HepG2 (cell line): ENCODE measurements around the gene TMEM61. TPM values are rescaled to one million over a fixed set of nuclear protein-coding genes. Genes with fewer than 3 reads are reported as not detected.

Experiments
- NR2F2 ChIP-seq: IDR thresholded peaks from 2 replicates; pipeline ENCODE4 v1.6.1; 2012; ENCODE audit warnings: low read depth, inconsistent platforms, borderline replicate concordance
- PITX1 ChIP-seq: sonication (generic); formaldehyde crosslinking; IDR thresholded peaks from 2 replicates; pipeline ENCODE4 v1.5.1; 2020; ENCODE audit warnings: mild to moderate bottlenecking, missing genetic modification reagents
- RXRB ChIP-seq: IDR thresholded peaks from 2 replicates; pipeline ENCODE4 v1.6.1; 2016; ENCODE audit warnings: borderline replicate concordance, missing genetic modification reagents, missing compliant biosample characterization
- SMAD1 ChIP-seq: sonication (generic); formaldehyde crosslinking; IDR thresholded peaks from 2 replicates; pipeline ENCODE4 v1.4.0; 2020; ENCODE audit warnings: missing genetic modification reagents, low read depth, mild to moderate bottlenecking, borderline replicate concordance
- SMC3 ChIP-seq: IDR thresholded peaks from 2 replicates; pipeline ENCODE4 v1.6.1; 2011; ENCODE audit warnings: low read length, improper control_type of control experiment
- SOX5 ChIP-seq: IDR thresholded peaks from 2 replicates; pipeline ENCODE4 v1.6.1; 2016; ENCODE audit warnings: borderline replicate concordance
- ZSCAN21 ChIP-seq: sonication (generic); formaldehyde crosslinking; IDR thresholded peaks from 2 replicates; pipeline ENCODE4 v1.8.0; 2022; ENCODE audit warnings: mild to moderate bottlenecking, missing genetic modification reagents, moderate library complexity, borderline replicate concordance
- polyA plus RNA-seq, 8 experiments: library from polyadenylated mRNA; depleted of rRNA in 3 of 8; stranded (reverse) in 7 of 8; unstranded in 1 of 8; fragments of >200 nt; fragmentation: Illumina TruSeq in 4 of 8; extraction: Trizol in 4 of 8; gene quantifications; 2 replicates each; pipeline versions ENCODE4 v1.2.1 to v1.2.3, GENCODE V29; 2011 to 2016; ENCODE audit warnings: low read depth in 4 of 8, missing spikeins in 1 of 8, mixed read lengths in 1 of 8; ENCODE audit not compliant: insufficient read depth in 1 of 8
- total RNA-seq, 5 experiments: library from RNA; depleted of rRNA; stranded (reverse); fragments of >200 nt; fragmentation: Illumina TruSeq; extraction: Trizol; gene quantifications; 2 replicates each; pipeline ENCODE4 v1.2.3, GENCODE V29; 2016; ENCODE audit warnings: low read depth in 1 of 5
- TF ChIP-seq, protein P1 (sequence below): sonication (generic); formaldehyde crosslinking; IDR thresholded peaks from 2 replicates; pipeline ENCODE4 v1.9.0; 2022; ENCODE audit warnings: missing genetic modification reagents, mild to moderate bottlenecking, borderline replicate concordance
- TF ChIP-seq, protein P2 (sequence below): sonication (generic); formaldehyde crosslinking; IDR thresholded peaks from 2 replicates; pipeline ENCODE4 v1.4.0; 2020; ENCODE audit warnings: missing genetic modification reagents
- TF ChIP-seq, protein P3 (sequence below): sonication (generic); formaldehyde crosslinking; IDR thresholded peaks from 2 replicates; pipeline ENCODE4 v1.8.1; 2023; ENCODE audit warnings: mild to moderate bottlenecking, missing genetic modification reagents
- TF ChIP-seq, protein P4 (sequence below): sonication (generic); formaldehyde crosslinking; IDR thresholded peaks from 2 replicates; pipeline ENCODE4 v1.4.0; 2020; ENCODE audit warnings: missing genetic modification reagents
- TF ChIP-seq, protein P5 (sequence below): IDR thresholded peaks from 2 replicates; pipeline ENCODE4 v1.6.1; 2012; ENCODE audit warnings: inconsistent platforms
- TF ChIP-seq, protein P6 (sequence below): sonication (generic); formaldehyde crosslinking; IDR thresholded peaks from 2 replicates; pipeline ENCODE4 v1.5.0; 2020; ENCODE audit warnings: mild to moderate bottlenecking, missing genetic modification reagents
- TF ChIP-seq, protein P7 (sequence below): sonication (generic); formaldehyde crosslinking; IDR thresholded peaks from 2 replicates; pipeline ENCODE4 v1.4.0; 2020; ENCODE audit warnings: missing genetic modification reagents

Gene TMEM61
- total and polyA plus RNA-seq, 2 of the 13 experiments (the other 11 are each of a cell fraction or from before 2014, with no cell fraction given), result not detected

DNA sequence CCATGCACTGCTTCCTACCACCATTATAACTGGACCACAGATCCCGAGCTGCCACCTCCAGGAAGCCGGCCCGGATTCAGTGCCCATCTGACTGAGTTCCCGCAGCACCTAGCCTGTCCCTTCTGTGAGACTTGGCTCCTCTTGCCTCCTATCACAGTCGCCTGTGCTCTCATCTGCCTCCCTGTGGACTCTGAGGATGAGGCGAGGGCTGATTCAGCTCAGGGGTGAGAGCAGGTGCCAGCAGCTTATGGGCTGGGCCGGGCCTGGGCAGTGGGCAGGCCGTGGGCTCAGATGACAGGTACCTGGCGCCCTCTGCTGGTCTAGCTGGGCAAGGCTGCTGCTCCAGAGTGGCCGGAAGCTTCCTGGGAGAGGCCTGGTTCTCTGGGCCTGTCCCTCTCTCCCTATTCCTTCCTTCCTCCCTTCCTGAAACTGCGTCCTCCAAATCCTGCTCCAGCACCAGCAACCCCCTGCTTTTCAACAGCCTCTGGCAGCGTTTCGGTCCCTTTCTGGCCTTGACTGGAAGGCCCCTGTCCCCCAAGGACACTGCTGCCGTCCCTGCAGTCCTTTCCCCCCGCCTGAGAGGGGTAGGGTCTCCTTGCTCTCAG, 41.6 kb downstream of the TMEM61 start (continued):
- TF ChIP-seq, protein P1, sequence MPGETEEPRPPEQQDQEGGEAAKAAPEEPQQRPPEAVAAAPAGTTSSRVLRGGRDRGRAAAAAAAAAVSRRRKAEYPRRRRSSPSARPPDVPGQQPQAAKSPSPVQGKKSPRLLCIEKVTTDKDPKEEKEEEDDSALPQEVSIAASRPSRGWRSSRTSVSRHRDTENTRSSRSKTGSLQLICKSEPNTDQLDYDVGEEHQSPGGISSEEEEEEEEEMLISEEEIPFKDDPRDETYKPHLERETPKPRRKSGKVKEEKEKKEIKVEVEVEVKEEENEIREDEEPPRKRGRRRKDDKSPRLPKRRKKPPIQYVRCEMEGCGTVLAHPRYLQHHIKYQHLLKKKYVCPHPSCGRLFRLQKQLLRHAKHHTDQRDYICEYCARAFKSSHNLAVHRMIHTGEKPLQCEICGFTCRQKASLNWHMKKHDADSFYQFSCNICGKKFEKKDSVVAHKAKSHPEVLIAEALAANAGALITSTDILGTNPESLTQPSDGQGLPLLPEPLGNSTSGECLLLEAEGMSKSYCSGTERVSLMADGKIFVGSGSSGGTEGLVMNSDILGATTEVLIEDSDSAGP (CRISPR knock-in tag), result peak; percentile 75
- peak; percentile 34; the same call in 1 of the 2 replicates for TF ChIP-seq ZSCAN21 (CRISPR knock-in tag)
- TF ChIP-seq NR2F2, result no peak
- TF ChIP-seq, protein P2, sequence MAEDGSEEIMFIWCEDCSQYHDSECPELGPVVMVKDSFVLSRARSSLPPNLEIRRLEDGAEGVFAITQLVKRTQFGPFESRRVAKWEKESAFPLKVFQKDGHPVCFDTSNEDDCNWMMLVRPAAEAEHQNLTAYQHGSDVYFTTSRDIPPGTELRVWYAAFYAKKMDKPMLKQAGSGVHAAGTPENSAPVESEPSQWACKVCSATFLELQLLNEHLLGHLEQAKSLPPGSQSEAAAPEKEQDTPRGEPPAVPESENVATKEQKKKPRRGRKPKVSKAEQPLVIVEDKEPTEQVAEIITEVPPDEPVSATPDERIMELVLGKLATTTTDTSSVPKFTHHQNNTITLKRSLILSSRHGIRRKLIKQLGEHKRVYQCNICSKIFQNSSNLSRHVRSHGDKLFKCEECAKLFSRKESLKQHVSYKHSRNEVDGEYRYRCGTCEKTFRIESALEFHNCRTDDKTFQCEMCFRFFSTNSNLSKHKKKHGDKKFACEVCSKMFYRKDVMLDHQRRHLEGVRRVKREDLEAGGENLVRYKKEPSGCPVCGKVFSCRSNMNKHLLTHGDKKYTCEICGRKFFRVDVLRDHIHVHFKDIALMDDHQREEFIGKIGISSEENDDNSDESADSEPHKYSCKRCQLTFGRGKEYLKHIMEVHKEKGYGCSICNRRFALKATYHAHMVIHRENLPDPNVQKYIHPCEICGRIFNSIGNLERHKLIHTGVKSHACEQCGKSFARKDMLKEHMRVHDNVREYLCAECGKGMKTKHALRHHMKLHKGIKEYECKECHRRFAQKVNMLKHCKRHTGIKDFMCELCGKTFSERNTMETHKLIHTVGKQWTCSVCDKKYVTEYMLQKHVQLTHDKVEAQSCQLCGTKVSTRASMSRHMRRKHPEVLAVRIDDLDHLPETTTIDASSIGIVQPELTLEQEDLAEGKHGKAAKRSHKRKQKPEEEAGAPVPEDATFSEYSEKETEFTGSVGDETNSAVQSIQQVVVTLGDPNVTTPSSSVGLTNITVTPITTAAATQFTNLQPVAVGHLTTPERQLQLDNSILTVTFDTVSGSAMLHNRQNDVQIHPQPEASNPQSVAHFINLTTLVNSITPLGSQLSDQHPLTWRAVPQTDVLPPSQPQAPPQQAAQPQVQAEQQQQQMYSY (CRISPR knock-in tag), result no peak
- TF ChIP-seq, protein P3, sequence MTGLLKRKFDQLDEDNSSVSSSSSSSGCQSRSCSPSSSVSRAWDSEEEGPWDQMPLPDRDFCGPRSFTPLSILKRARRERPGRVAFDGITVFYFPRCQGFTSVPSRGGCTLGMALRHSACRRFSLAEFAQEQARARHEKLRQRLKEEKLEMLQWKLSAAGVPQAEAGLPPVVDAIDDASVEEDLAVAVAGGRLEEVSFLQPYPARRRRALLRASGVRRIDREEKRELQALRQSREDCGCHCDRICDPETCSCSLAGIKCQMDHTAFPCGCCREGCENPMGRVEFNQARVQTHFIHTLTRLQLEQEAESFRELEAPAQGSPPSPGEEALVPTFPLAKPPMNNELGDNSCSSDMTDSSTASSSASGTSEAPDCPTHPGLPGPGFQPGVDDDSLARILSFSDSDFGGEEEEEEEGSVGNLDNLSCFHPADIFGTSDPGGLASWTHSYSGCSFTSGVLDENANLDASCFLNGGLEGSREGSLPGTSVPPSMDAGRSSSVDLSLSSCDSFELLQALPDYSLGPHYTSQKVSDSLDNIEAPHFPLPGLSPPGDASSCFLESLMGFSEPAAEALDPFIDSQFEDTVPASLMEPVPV (CRISPR knock-in tag), result no peak
- TF ChIP-seq SOX5 (CRISPR knock-in tag), result 0 out of 2 replicates have a peak, but pooled peaks have one; percentile 27
- TF ChIP-seq, protein P4, sequence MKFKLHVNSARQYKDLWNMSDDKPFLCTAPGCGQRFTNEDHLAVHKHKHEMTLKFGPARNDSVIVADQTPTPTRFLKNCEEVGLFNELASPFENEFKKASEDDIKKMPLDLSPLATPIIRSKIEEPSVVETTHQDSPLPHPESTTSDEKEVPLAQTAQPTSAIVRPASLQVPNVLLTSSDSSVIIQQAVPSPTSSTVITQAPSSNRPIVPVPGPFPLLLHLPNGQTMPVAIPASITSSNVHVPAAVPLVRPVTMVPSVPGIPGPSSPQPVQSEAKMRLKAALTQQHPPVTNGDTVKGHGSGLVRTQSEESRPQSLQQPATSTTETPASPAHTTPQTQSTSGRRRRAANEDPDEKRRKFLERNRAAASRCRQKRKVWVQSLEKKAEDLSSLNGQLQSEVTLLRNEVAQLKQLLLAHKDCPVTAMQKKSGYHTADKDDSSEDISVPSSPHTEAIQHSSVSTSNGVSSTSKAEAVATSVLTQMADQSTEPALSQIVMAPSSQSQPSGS, result no peak
- TF ChIP-seq, protein P5, sequence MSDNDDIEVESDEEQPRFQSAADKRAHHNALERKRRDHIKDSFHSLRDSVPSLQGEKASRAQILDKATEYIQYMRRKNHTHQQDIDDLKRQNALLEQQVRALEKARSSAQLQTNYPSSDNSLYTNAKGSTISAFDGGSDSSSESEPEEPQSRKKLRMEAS, result peak; percentile 30; the same call in 1 of the 2 replicates
- TF ChIP-seq PITX1 (CRISPR knock-in tag), result peak; percentile 64
- TF ChIP-seq, protein P6, sequence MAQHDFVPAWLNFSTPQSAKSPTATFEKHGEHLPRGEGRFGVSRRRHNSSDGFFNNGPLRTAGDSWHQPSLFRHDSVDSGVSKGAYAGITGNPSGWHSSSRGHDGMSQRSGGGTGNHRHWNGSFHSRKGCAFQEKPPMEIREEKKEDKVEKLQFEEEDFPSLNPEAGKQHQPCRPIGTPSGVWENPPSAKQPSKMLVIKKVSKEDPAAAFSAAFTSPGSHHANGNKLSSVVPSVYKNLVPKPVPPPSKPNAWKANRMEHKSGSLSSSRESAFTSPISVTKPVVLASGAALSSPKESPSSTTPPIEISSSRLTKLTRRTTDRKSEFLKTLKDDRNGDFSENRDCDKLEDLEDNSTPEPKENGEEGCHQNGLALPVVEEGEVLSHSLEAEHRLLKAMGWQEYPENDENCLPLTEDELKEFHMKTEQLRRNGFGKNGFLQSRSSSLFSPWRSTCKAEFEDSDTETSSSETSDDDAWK (CRISPR knock-in tag), result no peak
- no peak for TF ChIP-seq RXRB (CRISPR knock-in tag)
- TF ChIP-seq, protein P7, sequence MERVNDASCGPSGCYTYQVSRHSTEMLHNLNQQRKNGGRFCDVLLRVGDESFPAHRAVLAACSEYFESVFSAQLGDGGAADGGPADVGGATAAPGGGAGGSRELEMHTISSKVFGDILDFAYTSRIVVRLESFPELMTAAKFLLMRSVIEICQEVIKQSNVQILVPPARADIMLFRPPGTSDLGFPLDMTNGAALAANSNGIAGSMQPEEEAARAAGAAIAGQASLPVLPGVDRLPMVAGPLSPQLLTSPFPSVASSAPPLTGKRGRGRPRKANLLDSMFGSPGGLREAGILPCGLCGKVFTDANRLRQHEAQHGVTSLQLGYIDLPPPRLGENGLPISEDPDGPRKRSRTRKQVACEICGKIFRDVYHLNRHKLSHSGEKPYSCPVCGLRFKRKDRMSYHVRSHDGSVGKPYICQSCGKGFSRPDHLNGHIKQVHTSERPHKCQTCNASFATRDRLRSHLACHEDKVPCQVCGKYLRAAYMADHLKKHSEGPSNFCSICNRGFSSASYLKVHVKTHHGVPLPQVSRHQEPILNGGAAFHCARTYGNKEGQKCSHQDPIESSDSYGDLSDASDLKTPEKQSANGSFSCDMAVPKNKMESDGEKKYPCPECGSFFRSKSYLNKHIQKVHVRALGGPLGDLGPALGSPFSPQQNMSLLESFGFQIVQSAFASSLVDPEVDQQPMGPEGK, result 0 out of 2 replicates have a peak, but pooled peaks have one; percentile 27
- peak; percentile 66; the same call in 1 of the 2 replicates for TF ChIP-seq SMAD1 (CRISPR knock-in tag)
- peak; percentile 53; the same call in 1 of the 2 replicates for TF ChIP-seq SMC3
